CD4-positive, alpha-beta T cell treated with Interleukin-15 for 4 hours (primary cell): ENCODE data around the gene ING4.

Source experiments
- DNase-seq: peaks from one replicate; pipeline ENCODE4 v3.0.0-alpha.2; 2020; ENCODE audit warnings: low spot score

ING4 gene

DNA sequence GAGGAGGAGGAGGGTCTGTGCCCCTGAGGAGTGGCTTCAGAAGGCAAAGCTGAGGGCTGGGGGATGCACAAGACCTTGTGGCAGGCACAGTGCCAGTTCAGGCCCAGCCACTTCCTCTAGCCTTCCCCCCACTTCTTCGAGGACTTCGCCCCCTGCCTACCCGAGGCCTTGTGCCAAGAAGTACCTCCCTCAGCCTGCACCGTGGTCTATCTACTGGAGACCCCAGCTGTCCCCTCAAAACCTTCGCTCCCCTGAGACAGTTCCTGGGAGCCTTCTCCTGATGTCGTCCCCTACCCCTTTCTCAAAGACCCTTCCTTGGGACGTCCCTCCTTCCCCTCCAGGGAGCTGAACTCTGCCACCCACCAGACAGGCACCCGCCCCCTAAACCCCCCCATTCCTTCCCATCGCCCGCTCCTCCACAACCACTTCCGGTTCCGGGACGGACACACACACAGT is 25.7 kb upstream of the ING4 start:
- DNase-seq = peak; percentile 29

DNA sequence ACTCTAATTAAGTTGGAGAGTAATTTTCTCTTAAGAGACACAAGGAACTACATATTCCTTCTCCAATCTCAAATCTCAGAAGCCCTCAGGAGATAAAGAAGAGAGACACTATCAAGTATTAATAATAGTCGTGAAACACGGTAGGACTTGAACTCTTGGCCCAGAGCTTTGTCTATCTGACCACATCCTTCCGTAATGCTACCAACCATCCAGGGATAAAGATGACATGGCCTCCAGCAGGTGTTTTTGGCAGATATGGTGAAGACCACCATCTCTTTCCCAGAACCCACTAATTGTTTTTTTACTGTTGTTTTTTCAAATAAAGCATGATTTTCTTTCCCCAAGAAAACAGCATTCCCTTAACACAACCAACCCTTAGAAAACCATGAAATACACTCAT is 22.9 kb upstream of the ING4 start:
- DNase-seq = no peak

DNA sequence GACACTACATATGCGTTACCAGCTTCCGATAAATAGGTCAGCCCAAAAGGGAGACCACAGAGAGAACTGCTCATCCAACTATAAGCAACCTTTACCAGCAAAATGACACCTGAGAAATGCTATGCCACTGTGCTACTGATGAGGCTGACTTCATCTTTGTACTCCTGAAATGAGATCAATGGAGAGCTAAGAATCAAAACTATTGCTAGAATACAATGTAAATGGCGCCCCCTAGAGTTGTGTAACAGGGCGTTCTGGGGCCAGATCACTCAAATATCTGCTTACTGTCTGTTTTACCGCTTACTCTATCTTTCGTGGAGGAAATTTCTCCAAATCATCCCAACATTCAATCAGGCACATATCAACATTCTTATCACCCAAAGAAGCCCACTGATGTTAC is 21.7 kb upstream of the ING4 start:
- peak; percentile 62 for DNase-seq

- no peak for DNase-seq
Measured at GRCh38 chr12:6676962-6677361, 14.0 kb upstream of the ING4 start.

- no peak for DNase-seq
Measured at GRCh38 chr12:6672143-6672542, 9.2 kb upstream of the ING4 start.

DNA sequence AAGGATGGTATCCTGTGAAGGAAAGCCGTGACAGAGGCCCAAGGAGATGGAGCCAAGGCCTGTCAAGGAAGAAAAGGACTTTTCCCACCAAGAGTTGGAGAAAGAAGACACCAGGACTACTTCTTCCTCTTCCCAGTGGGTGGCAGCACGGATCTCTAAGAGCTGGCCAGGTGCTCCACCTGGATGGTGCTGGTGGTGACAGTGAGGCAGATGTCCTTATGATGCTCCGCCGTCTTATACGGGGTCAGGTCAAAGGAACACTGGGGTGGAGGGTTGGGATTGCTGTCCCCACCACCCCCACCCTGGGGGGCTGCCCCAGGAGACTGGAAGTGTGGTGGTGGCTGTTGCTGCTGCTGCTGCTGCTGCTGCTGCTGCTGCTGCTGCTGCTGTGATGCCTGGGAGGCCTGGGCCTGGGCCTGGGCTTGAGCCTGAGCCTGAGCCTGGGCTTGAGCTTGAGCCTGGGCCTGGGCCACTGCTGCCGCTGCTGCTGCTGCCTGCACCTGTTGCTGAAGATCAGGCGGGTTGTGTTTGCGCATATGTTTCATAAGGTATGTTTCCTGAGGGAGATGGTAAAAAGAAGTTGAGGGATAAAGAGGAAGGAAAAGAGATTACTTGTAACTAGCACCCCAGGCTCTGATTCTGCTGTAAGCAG is 4.8 kb upstream of the ING4 start:
- DNase-seq = no peak

DNA sequence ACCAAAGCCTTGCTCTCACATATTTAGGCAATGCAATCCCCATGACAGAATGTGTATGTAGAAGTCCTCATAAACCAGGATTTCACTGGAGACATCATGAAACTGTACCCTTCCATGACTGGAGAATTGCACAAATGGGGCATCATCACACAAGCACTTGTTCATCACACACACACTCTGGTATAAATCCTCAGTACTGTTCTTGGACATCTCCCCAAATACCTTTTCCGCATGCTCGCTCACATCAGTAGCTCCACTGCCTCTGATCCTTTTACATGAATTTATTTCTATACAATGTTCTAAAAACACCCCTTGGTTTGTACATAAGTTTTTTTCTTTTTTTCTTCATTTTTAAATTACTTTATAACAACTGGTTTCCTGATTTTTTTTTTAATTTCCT is 3.3 kb upstream of the ING4 start:
- no peak for DNase-seq

- DNase-seq = no peak
Measured at GRCh38 chr12:6664902-6665301, 2.0 kb upstream of the ING4 start.

- DNase-seq = no peak
Measured at GRCh38 chr12:6662602-6662905, 365 bp downstream of the ING4 start.

- DNase-seq = no peak
Measured at GRCh38 chr12:6653987-6654386, 8.9 kb downstream of the ING4 start.

DNA sequence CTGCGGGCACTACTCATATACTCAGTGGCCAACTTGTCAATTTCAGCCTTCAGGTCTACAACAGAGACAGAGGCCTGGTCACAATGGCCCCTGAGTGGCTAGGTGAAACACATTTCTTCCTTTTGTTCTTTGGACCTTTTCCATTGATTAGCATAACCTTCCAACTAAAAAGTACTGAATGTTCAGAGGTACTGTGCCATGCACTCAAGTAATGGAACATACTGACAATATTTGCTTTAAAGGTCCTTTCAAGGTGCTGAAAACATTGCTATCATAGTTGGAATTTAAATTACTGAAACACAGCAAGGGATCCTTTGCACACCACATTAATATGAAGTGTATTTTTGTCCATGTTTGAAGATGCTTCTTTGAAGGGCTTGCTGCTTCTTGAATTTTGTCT is 9.6 kb downstream of the ING4 start:
- no peak for DNase-seq

- no peak for DNase-seq
Measured at GRCh38 chr12:6652391-6652790, 10.5 kb downstream of the ING4 start.

DNA sequence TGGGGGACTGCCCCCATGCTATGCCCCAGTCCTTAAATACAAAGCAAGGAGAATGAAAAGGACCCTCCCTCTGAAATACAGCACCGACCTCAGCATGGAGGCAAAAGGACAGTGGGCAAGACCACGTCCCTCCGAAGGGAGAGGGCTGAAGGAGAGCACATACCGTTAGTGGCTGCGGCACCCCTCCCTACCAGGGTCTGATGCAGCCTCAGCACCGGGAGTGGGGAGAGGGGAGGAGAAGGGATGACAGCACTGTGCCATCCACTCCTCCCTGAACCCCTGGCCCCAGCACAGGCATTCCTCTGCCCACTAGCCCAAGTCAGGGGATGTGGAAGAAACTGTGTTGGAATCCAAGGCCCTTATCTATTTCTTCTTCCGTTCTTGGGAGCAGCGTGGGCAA is 12.1 kb downstream of the ING4 start:
- no peak for DNase-seq

DNA sequence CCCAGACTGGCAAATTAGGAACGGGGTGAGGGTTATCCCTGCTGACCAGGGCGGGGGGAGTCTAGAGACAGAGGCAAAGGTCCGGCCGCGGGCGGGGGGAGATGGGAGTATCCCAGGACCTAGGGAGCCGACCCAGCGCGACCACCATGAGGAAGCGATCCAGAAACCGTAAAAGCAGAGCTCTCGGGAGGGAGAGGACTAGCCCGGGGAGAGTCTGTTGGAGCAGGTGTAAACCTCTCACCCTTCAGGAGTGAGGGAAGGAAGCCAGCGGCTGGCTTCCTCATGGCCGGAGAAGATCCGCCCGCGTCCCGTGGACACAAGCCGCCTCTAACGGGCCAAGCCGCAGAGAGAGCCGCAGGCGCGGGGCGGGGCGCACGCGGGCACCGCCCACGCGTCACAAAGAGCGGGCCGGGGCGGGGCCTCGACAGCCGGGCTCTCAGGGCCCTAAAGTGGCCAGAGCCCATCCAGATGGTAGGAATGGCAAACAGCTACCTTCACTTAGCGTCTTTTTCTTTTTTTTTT is 15.8 kb downstream of the ING4 start, which contains the start of gene ACRBP:
ACRBP (minus strand) TSS at position 350 of the 522 bp plus-strand sequence; CDS start at position 284, 66 bp downstream.
- no peak for DNase-seq

DNA sequence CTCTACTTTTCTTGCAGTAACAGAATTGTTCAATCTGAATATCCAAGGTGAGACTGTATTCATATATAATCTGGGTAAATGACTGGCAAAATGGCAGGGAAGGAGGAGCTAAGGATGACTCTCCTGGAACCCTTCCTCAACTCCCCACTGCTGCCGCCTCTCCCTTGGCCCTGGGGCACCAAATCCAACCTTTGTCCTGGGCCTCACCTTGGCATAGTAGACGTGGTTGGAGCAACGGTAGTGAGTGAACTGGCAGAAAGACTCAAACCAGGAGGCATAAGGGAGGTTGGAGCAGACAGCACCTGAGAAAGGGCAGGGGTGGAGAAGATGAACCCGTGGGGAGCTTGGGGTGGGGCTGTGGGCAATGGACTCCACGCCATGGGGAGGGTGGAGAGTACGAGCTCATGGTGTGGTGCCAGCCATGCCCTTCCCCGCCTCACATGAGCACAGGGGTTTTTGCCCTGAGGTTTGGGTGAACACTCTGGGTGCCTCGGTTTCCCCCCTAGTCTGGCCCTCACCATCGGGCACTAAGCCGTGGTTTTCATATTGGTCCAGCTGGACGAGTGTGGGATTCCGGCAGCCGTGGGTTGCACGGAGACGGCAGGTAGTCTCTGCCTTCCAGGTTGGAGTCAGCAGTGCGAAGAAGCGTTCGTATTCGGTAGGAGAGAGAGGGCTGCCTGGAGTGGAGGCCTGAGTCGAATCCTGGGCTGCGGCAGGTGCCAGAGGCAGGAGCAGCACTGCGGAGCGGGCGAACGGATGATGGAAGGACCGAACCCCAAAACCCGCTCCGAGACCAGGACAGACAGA is 16.4 kb downstream of the ING4 start:
- DNase-seq = no peak

GRCh38 chr12:6644903-6645302 is 18.0 kb downstream of the ING4 start:
- DNase-seq = no peak

GRCh38 chr12:6644257-6644596 is 18.7 kb downstream of the ING4 start:
- no peak for DNase-seq

DNA sequence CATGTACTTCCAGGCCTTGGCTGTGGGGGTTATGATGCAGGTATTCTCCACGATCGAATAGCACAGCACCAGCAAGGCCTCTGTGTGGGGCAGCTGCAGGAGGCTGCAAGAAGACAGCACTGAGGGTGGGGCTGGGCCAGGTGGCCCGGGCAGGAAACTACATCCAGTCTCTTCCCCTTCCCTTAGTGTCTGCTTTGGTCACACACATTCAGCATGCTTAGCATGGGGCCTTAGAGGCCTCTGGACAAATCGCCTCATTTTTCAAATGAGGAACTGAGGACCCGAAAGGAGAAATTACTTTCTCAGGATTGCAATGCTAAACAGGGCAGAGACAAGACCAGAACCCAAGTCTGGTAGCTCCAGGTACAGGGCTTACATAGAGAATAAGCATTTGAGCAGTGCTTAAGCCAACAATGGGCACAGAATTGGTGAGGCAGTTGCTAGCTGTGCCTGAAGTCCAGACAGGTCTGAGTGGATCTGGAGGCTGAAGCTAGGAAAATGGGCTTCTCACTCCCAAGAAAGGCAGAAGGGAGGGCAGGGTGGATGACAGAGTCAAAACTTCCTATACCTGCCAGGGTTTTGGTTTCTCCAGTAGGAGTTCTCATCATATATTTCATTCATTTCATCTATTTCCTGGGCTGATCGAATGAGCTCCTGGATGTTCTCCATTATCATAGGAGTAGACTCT is 19.2 kb downstream of the ING4 start:
- DNase-seq = no peak

- DNase-seq = no peak
Measured at GRCh38 chr12:6641131-6641530, 21.8 kb downstream of the ING4 start.

DNA sequence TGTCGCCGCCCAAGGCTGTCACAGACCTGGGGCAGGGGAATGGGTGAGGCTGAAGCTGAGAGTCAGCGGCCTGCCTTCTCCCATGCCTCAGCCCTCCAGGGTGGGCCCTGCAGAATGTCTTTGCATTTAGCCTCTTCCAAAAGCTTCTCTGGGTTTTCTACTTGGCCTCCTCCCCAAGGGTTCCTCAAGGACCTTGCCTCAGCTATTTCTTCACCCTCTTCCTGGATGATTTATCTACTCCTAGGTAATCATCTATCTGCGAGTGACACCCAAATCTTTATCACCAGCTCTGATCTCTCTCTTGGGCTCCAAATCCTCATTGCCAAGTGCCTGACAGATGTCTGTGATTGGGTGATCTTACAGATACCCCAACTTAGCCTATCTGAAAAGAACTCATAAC is 22.4 kb downstream of the ING4 start:
- no peak for DNase-seq

GRCh38 chr12:6639151-6639801 is 23.6 kb downstream of the ING4 start:
- no peak for DNase-seq

- DNase-seq = no peak
Measured at GRCh38 chr12:6638305-6638704, 24.6 kb downstream of the ING4 start.
